Measurements from ENCODE around the gene PTDSS2.
"Not testable (repeated sequence)": the region's sequence is repeated elsewhere in the genome, so short reads cannot be mapped to it uniquely, and the experiment has no call there.

The PTDSS2 gene

DNA sequence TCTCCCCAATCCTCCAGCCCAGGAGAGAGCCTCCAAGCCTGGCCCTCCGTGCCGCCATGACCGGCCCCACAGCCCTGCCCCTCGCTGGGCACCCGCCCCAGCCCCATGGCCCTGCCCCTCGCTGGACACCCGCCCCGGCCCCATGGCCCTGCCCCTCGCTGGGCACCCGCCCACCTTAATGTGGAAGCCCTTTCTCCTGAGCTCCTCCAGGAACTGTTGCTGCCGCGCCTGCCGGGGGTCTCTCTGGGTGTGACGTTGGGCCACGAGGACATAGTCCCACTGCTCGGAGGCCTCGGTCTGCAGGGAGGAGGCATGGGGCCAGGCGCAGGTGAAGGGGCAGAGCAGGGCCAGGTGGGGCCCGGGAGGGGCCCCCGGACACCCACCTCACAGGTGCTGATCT, 16.4 kb upstream of the PTDSS2 start:
- DNase-seq = no peak

DNA sequence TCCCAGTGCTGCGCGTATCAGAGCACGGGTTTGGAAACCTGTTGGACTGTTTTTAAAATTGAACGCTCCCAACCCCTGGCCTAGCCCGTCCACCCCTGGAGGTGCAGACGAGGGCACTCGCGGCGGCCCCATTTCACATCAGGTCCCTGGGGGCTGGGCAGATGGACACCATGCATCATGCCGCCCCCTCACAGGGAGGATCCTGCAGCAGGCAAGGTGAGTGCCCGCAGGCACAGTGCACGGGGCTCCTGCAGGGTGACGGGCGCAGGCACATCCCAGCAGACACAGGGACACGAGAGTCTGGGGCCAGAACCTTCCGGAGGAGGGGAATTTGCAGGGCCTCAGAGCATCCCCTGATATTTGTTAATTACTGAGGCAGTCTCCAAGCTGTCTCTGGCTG, 15.6 kb upstream of the PTDSS2 start:
- no peak for DNase-seq

DNA sequence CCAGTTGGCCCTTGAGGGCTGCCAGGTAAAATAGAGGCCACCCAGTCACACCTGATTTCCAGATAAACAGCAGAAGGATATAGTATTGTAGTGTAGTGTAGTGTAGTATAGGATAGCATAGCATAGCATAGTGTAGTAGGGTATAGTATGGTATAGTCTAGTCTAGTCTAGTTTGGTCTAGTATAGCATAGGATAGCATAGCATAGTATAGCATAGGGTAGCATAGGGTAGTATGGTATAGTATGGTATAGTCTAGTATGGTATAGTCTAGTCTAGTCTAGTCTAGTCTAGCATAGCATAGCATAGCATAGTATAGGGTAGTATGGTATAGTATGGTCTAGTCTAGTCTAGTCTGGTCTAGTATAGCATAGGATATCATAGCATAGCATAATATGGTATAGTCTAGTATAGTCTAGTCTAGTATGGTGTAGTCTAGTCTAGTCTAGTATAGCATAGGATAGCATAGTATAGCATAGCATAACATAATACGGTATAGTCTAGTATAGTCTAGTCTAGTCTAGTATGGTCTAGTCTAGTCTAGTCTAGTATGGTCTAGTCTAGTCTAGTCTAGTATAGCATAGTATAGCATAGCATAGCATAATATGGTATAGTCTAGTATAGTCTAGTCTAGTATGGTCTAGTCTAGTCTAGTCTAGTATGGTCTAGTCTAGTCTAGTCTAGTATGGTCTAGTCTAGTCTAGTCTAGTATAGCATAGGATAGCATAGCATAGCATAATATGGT, 14.9 kb upstream of the PTDSS2 start:
- not testable (repeated sequence) for DNase-seq

DNA sequence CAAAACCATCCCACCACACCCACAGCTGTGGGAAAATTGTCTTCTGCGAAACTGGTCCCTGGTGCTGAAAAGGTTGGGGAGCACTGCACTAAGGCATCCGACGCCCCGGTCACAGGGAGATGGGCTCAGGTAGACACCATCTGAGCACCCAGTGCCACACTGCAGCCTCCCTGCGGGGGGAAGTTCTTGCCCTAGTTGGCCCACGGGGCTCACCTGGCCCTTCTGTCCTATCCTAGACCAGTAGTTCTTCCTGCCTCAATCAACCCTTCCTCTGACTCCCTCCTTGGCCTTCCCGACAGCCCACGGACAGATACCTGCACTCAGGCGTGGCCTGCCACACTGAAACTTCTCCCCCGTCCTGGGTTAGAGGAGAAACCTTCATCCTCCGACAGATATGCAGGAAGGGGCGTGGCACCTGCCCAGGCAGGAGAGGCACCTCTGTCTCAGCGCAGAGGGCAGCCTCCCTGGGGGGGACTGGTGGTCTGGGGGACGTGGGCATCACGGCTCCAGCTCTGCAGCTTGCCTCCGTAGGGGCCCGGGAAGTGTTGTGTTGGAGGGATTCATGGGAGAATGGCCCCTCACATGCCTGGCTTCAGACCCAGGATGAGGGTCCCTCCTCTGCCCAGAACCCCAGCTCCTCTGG, 12.7 kb upstream of the PTDSS2 start:
- DNase-seq = no peak

DNA sequence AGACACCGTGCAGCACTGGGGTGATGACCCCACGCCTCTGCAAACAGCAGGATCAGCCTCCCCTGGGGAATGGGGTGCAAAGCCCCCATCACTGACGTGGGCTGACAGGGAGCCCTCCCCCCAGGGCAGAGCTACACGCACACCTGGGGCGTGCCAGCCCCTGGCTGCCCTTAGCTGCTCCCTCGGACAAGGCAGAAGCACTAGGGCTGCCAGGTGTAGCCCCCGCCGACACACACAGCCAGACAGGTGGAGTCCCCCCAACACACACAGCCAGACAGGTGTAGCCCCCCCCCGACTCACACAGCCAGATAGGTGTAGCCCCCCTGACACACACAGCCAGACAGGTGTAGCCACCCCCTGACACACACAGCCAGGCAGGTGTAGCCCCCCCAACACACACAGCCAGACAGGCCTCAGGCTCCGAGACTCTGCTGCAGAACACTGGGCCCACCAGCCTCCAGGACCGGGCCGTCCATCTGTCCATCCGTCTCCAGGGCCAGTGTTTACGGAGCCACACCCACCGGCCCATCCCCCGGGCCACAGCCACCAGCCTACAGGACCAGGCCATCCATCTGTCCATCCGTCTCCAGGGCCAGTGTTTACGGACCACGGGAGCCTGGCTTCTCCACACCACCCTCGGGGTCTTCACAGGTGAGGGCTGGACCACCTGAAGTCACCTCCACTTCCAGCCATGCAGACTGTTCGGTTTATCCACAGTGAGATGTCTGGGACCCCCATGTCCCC, 11.8 kb upstream of the PTDSS2 start:
- no peak for DNase-seq

DNA sequence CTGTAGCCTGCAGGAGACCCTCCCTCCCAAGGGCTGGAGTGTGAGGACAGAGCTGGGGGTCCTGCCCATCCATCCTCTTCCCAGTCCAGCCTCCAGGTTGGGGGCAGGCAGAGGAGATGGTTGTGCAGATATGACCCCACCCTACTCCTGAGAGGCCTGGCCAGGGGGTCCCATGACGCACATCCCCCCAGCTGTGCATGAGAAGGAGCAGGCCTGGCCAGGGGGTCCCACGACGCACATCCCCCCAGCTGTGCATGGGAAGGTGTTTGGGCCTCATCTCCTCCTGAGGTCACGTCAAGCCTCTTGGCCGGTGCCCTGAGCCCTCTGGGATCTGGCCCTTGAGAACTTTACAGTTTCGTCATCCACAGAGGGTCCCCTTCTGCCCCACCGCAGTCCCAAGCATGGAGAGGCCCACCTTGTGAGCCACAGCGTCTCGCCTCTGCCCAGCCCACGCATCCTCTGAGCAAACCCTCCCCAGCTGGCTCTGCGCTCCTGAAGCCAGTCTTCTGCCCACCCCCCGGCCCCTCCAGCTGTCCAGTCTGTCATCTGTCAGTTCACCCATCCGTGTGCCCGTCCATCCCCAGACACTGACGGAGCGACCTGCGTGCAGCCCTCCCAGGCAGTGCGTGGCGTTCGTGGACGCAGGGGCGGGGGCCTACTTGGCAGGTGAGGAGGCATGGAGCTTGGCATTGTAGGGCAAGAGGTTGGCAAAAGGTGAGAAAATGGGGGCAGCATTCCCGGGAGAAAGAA, 10.6 kb upstream of the PTDSS2 start:
- DNase-seq = no peak

DNA sequence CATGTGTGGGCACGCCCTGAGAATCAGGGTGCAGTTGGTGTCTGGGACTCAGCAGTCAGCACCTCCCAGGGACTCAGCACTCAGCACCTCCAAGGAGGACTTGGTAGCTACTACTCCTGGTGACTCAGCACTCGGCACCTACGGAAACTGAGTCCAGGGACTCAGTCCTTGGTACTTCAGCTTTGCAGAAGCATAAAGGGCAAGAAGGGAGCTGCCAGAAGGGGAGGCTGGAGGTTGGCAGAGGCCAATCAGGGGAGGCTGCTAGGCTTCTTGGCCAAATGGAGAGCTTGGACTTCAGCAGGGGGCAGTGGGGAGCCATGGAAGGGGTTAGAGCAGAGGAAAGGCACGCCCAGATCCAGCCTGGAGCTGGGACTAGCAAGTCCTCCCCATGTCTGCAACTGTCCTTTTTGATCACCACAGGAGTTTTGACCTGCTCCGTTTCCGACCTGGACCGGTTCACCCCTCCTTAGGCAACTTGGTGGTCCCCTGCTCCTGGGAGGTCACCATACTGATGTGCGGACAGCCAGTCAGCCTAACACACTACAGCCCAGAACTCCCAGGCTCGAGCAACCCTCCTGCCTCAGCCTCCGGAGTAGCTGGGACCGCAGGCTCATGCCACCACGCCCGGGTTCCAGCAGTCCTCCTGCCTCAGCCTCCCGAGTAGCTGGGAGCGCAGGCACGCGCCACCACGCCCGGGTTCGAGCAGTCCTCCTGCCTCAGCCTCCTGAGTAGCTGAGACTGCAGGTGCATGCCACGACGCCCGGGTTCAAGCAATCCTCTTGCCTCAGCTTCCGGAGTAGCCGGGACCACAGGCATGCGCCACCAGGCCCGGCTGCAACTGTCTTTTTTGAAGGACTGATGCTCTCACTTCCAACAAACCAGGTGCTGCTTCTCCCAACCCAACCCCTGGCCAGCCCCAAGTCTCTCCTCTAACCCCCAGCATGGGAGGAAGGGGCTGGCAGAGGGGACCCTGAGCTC, 9.7 kb upstream of the PTDSS2 start:
- DNase-seq = no peak

DNA sequence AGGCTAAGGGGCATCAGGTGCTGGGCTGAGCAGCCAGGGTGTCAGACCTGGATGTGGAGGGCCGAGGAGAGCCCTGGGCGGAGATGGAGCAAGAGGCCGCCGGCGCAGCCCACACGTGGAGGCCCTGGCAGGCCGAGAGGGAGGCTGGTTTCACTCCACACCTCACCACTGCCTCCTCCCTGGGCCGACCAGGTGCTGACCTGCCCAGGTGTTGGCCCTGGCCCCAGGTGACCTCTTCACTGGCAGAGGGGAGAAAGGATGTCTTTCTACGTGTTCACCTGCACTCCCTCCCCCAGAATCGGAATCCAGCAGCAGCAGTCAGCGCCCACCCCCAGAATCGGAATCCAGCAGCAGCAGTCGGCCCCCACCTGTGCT, 9.0 kb upstream of the PTDSS2 start:
- no peak for DNase-seq

DNA sequence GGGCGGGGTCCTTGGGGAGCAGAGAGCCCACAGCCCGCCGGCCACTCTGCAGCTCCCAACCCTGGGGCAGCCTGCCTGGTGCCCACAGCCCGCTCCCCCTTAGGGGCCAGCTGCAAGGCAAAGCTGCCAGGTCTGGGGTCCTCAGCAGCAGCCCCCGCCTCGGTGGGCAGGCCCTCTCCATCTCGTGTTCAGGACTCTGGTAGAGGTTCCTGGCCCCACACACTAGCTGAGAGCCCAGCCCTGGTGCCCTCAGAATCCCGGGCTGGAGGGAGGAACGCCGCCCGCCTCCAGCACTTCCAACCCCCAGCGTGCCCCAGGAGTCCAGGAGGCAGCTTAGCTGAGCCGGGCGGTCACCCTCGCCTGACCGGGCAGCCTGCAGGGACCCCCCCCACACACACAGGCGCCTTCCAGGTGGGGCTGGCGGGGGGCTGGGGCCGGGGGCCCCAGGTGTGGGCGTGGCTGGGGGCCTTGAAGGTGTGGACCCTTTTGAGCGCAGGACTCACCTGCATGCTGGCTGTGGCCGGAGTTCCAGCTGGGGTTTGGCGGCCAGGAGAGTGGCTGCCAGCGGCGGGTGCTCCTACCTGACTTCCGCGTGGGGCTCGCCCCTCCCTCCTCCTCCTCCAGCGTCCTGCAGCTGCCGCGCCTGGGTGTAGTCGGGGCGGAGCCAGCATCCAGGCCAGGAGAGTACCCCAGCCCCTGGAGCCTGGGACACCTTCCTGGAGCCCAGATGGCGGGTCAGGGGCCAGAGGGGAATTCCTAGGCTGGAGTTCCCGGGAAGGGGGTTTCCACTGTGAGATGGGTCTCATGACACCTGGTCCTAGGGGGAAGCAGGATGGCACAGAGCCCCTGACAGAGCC, 8.4 kb upstream of the PTDSS2 start, which contains the start of gene ANO9:
Gene ANO9, minus strand, starts transcription at position 594 of the 857 bp plus-strand sequence. Its CDS starts 85 bp downstream, at position 509.
- no peak for DNase-seq

DNA sequence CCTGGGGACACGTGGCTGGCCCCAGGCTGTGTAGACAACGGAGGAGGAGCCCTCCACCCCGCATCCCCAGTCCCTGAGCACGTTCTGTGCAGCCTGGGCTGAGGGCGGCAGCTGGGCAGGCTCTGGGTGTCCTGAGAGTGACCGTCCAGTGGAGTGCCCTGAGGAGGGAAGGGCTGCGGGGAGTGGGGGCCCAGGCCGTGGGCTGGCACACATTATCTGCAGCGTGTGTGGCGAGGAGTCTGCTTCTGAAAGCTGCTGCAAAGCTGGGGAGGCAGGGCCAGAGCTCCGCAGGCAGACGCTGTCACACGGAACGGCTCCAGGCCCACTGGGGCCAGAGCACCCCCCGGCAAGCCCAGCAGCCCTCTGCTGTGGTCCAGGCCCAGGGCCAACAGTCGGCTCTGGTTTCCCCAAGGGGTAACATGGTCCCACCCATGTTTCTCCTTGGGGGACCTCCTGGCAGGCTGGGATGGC, 7.4 kb upstream of the PTDSS2 start:
- no peak for DNase-seq

DNA sequence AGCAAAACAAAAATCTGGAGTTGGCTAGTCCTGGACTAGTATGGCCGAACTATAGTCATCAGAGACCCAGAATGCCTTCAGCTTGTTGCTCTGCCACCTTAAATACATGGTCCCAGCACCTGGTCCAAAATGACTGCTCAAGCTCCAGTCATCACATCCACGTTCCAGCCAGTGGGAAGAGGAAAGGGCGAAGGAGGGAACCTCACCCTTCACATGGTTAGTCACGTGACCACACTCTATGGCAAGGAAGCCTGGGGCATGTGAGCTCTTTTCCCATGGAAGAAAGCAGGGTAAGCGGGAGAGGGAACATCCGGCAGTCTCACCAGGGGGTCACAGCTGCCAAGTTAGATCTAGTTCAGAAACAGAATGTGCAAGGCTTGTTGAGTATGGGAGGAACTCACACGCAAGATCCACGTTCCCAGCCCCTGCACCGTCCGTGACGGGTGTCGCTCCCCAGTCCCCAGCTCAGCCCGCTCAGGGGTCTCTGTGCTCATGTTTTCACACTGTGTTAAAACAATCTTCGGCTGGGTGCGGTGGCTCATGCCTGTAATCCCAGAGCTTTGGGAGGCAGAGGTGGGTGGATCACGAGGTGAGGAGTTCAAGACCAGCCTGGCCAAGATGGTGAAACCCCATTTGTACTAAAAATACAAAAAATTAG, 6.4 kb upstream of the PTDSS2 start:
- no peak for DNase-seq

DNA sequence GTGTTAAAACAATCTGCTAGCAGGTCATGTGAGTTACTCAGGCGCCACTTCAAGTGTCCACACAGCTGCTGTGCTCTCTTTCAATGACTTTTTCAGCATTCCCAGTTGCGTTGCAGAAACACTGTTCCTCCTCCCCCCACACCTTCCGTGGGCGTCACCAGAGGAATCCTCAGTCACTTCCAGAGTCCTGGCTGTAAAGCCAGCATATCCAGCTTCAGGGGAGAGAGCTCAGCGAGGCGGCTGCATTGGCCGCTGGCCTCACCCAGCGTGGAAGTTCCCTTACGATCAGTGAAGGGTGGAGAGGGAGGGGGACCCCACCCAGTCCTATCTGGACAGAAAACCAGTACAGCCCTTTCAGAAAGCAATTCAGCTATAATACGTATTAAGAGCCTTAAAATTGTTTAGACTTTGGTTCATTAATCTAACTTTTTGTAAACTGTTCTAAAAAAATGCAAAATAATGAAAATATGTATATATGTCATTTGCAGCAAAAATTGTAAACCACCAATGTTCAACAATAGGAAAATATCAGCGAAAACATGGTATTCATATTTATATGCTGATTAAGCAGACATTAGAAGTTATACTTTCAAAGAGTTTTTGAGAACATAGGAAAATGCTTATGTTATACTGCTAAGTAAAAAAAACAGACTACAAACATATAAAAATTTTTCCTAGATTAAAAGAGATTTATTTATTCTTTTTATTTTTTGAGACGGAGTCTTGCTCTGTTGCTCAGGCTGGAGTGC, 5.5 kb upstream of the PTDSS2 start:
- no peak for DNase-seq

DNA sequence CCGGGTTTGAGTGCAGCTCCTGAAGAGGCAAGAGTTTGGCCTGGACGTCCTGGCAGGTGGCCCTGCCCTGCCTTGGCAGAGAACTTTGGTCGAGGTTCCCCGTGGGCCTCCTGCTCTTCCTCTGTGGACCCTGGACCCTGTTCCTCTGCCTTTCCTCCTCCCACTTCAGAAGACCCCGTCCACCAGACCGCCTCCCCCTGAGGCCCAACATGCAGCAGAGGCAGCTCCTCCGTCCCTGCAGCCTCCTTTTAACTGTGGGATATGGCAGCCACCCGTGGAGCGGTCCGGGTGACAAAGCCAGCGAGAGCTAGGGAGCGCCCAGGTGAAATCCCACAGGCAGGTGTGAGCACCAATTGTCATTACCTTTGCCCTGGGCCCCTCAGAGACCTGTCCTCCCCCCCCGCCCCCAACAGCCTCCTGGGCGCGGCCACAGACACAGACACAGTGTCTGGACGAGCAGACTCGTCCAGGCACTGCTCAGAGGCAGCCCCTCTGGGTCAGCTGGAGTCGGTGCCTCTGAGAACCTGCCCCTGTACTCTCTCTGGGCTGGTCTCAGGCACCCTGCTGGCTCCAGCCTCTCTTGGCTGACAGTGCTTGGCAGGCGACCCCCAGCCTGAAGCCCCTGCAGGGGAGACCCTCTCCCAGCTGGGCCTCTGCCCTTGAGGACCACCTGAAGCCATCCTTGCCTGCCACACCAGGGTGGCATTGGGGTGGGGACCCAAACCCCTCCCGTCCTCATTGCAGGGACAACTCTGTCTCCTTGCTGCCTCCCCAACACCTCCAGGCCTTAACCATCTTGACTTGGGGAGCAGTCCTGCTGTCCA, 4.1 kb upstream of the PTDSS2 start:
- DNase-seq = no peak

DNA sequence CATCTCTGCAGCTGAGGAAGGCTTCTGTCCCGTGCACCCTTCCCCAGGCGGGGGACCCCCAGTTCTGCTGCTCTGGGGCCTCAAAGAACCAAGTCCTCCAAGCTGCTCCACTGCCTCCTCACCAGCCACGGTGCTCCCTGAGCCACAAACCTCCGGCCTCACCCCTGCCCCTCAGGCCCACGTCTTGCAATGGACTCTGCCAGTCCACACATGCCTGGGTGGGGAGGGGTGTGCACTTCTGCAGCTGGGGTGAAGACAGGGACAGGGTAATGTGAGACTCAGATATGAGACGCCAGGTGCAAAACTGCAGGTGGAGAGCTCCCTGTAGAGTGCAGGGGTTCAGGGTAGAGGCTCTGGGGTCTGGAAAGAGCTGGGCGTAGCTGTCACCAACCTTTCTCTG, 3.2 kb upstream of the PTDSS2 start:
- no peak for DNase-seq

DNA sequence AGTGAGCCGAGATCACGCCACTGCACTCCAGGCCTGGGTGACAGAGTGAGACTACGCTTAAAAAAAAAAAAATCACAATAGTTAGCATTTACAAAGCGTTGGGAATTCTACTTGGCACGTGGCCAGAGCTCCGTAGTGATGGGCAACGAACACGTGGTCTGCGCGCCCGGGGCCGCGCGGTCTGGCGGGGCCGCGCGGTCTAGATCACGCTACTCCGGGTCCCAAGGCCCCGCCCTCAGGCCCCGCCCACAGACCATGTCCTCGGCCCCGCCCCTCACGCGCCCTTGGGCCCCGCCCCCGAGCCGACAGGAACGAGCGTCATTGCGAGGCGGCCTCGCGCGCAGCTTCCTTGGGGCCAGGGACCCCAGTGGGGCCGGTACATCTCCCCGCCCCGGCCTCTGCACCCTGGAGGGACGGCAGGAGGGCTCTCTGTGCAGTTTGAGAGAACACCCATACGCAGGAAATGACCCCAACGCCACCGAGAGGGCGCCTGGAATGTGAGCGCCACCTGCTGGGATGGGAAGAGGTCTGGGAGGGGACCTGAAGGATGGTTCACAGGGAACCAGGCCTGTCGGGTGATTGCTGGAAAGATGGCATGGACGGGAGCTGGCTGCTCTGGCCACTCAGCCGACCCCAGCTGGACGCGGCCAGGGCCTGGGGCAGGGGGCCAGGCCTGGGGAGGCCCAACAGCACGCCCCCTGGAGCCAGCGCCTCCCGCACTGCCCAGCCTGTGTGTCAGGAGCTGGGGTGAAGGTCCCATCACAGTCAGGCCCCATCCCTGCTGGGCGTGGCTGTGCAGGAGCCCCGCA, 2.0 kb upstream of the PTDSS2 start:
- DNase-seq = peak; percentile 70

DNA sequence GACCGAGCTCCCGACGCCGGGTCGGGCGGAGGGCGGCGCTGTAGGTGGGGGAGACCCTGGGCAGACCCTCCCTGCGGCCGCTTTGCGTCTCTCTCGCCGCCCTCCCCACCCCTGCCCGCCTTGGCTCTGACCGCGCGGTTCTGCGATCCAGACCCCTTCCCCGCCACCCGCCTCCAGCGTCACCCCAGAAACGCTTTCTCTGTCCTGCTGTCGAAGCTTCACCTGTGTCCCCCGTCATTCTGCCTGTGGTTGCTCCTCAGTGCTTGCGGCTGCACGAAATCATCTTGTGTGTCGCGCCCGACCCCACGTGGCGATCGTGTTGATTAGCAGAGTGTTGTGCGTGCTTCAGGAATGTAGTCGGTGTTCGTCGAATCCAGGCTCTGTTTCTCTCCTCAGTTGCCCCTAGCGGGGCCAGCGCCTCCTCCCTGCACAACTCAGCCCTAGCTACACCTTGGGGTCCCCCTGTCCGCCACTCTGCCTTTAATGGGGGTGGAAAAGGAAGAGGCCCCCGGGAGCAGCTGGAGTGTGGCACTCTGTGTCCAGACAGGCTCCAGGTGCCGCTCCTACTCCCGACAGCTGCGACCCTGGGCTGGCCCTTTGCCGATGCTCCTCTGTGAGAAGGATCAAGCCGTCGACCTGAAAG, 851 bp downstream of the PTDSS2 start:
- DNase-seq = peak; percentile 16

DNA sequence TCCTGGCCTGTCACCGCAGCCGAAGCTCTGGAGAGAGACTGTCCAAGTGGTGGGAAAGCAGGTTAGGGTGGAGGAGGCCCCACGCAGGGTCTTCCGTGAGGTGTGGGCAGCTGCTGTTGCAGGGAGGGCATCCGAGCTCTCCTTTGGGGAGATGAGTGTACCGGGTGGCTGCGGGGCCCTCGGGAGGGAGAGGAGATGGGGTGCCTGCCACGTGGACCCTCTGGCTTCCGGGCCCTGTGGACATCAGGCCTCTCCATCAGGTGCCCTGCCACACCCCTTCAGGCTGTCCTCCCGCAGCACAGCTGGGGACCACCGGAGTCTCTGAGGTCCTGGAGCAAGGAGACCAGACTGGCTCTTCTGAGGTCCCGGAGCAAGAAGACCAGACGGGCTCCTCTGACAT, 1.7 kb downstream of the PTDSS2 start:
- DNase-seq = no peak
